GM18907 (cell line): ENCODE measurements around the gene MTAP.

Experiments
- ATAC-seq: cut with Tn5 transposase; IDR thresholded peaks from one replicate; pipeline ENCODE4 v1.9.1; 2021; ENCODE audit warnings: mild to moderate bottlenecking, moderate library complexity; ENCODE audit not compliant: unreplicated experiment

MTAP gene

DNA sequence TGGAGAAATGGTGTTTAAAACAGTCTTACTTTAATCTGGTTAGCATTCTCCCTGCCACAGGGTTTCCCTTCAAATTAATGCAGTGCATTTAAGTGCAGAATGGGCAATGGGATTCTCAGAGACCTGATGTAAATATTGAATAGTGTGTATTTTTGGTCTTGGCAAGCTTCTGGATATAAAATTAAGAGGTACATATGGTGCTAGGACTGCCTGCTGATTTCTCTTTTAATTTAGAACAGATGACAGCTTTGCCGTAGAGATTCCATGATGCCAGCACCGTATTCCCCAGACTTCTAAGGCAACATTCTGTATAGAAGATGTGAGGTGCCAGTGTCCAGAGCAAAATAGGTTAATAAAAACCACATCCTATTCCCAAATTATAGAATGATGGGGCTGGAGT, 1.9 kb downstream of the MTAP start:
- no peak for ATAC-seq

DNA sequence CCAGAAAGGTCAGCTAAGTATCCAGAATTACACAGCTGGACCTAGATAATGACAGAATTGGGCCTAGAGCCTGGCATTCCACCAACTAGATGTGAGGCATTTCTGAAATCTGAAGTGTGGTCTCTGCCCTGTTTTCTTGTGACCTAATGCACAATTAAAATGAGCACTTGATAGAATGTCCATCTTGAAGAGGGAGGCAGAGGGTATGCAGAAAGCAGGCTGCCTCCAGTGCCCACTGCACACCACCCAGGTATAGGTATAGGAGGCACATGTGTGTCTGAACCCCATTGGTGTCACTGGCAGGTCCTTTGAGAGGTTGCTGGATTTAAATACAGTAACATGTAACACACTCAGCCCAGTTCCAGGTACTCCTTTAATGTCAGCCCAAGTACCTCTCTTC, 2.4 kb downstream of the MTAP start:
- no peak for ATAC-seq

- no peak for ATAC-seq
Measured at GRCh38 chr9:21806644-21807043, 4.2 kb downstream of the MTAP start.

DNA sequence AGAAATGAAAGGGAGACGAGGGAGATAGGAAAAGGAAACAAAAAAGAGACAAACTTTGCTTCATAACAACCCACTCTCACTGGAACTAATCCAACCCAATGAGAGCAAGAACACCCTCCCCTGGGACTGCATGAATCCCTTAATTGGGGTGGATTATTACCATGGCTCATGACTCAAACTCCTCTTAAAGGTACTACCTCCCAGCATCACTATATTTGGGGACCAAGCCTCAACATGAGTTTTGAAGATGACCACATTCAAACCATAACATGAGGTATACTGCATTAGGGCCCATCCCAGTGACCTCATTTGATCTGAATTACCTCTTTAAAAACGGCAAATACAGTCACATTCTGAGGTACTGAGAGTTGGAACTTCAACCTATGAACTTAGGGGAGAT, 8.0 kb downstream of the MTAP start:
- ATAC-seq, result no peak

- ATAC-seq, result no peak
Measured at GRCh38 chr9:21810881-21811280, 8.4 kb downstream of the MTAP start.

GRCh38 chr9:21811914-21812313, 9.5 kb downstream of the MTAP start:
- no peak for ATAC-seq

- ATAC-seq, result no peak
Measured at GRCh38 chr9:21812415-21812814, 10.0 kb downstream of the MTAP start.

GRCh38 chr9:21812946-21813568, 10.6 kb downstream of the MTAP start:
- ATAC-seq, result peak; percentile 71

GRCh38 chr9:21813575-21814473, 11.4 kb downstream of the MTAP start:
- ATAC-seq, result peak; percentile 57

- no peak for ATAC-seq
Measured at GRCh38 chr9:21815643-21816042, 13.2 kb downstream of the MTAP start.

- ATAC-seq, result no peak
Measured at GRCh38 chr9:21817176-21817575, 14.7 kb downstream of the MTAP start.

DNA sequence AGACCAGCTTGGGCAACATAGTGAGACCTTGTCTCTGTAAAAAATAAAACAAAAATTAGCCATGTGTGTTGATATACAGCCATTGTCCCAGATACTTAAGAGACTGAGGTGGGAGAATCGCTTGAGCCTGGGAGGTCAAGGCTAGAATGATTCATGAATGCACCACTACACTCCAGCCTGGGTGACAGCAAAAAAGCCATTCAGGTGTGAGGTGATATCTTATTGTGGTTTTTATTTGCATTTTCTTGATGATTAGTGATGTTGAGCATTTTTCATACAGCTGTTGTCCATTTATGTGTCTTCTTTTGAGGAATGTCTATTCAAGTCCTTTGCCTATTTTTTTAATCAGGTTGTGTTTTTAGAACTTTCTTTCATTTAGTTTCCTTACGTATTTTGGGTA, 23.2 kb downstream of the MTAP start:
- peak; percentile 66 for ATAC-seq

GRCh38 chr9:21828853-21829410, 26.5 kb downstream of the MTAP start:
- ATAC-seq, result no peak

GRCh38 chr9:21830589-21830988, 28.2 kb downstream of the MTAP start:
- no peak for ATAC-seq

DNA sequence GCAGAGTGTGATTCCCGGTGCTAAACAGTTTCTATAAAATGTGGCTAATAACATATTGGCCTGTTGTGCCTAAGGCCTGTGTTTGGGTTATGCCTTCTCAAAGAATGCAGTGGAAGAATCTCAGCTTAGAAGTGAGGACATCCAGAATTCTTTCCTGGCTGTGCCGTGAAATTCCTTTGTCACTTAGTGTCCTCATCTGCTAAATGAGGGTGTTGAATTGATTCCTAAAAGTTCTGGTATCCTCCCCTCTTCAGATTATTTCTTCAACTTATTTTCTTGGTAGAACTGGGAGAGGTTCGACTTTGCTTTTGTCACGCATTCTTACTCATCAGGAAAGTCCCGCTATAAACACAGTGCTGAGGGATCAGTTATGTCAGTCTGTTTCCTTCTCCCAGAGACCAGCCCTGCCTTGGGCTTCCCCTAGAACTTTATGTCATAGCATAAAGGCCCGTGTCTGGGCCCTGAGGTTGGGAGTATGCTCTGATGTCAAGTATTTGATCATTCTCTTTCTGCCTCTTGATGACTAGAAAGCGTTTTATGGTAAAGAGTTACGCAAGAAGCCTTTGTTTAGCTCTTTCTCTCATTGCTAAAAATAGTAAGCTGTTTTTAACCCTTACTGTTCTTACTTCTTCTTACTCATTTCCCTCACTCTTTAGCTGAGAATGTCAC, 29.5 kb downstream of the MTAP start:
- ATAC-seq, result peak; percentile 74

- ATAC-seq, result peak; percentile 82
Measured at GRCh38 chr9:21833090-21833801, 30.8 kb downstream of the MTAP start.

GRCh38 chr9:21835121-21835520, 32.7 kb downstream of the MTAP start:
- ATAC-seq, result no peak

GRCh38 chr9:21836437-21837161, 34.2 kb downstream of the MTAP start:
- ATAC-seq, result no peak

DNA sequence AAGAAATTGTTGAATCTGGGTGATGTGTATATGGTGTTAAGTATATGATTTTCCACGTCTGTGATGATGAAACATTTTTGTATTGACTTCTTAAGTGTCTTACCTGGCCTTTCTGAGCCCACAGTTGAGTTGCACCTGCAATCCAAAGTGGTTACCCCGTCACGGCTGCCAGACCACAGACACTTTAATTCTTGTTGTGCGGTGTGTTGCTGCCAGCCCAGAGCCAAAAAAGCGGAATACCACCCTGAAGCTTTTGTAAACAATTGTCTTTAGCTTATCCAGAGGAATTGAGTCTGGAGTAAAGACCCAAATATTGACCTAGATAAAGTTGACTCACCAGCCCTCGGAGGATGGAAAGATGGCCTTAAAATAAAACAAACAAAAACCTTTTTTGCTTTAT, 35.1 kb downstream of the MTAP start:
- no peak for ATAC-seq

GRCh38 chr9:21840647-21841046, 38.2 kb downstream of the MTAP start:
- ATAC-seq, result no peak
